Gastrocnemius medialis (tissue), 4 donors: ENCODE data around the gene GLE1.

Experiments
- POLR2A ChIP-seq, 2 donors: fragments of 450-650 bp; IDR thresholded peaks; one replicate each; pipeline ENCODE4 v1.6.1; 2017; ENCODE audit warnings: antibody characterized with exemption in 2 of 2, mild to moderate bottlenecking in 2 of 2, moderate library complexity in 2 of 2
- TF ChIP-seq, protein P1 (sequence below), 5 experiments: fragments of 450-650 bp in 3 of 5; fragments of 200-600 bp in 2 of 5; sonication (generic) in 2 of 5; IDR thresholded peaks in 4 of 5; conservative IDR thresholded peaks in 1 of 5; 1 replicate in 4 of 5; 2 replicates in 1 of 5; pipeline ENCODE4 v1.5.1; 2016 to 2019; ENCODE audit warnings: antibody characterized with exemption in 5 of 5, mild to moderate bottlenecking in 3 of 5, moderate library complexity in 3 of 5

DNA sequence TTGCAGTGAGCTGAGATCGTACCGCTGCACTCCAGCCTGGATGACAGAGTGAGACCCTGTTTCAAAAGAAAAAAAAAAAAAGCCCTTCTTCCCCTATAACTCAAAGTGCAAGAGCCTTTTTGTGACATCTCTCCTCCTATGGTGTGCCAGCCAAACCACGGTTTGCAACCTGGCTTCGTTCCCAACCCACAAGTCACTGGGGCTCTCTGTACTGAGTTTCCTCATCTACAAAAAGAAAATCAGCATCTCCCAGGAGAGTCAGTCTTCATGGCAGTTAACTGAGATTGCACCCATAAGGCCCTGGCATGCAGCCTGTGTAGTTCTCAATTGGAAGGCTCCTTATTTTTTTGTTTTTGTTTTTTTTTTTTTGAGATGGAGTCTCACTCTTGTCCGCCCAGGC, 34.0 kb upstream of the GLE1 start:
- TF ChIP-seq, protein P1, sequence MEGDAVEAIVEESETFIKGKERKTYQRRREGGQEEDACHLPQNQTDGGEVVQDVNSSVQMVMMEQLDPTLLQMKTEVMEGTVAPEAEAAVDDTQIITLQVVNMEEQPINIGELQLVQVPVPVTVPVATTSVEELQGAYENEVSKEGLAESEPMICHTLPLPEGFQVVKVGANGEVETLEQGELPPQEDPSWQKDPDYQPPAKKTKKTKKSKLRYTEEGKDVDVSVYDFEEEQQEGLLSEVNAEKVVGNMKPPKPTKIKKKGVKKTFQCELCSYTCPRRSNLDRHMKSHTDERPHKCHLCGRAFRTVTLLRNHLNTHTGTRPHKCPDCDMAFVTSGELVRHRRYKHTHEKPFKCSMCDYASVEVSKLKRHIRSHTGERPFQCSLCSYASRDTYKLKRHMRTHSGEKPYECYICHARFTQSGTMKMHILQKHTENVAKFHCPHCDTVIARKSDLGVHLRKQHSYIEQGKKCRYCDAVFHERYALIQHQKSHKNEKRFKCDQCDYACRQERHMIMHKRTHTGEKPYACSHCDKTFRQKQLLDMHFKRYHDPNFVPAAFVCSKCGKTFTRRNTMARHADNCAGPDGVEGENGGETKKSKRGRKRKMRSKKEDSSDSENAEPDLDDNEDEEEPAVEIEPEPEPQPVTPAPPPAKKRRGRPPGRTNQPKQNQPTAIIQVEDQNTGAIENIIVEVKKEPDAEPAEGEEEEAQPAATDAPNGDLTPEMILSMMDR (IDR thresholded peaks at IDR 0.05 in 4 of 5, conservative IDR thresholded peaks at IDR 0.05 in 1 of 5) = no peak
- no peak for TF ChIP-seq POLR2A (IDR thresholded peaks at IDR 0.05)
